Neural progenitor cell (in vitro differentiated cells): Measurements from ENCODE around the gene MYADM. TPM values are rescaled to one million over a fixed set of nuclear protein-coding genes. Genes with fewer than 3 reads are reported as not detected.
"Not testable (repeated sequence)": the region's sequence is repeated elsewhere in the genome, so short reads cannot be mapped to it uniquely, and the experiment has no call there.

Experiments used
- DNase-seq: peaks from one replicate; pipeline ENCODE4 v3.0.0-alpha.2; 2016; ENCODE audit warnings: low spot score
- H2AFZ ChIP-seq: fragments of 200-600 bp; sonication (generic); replicated peaks from 2 replicates; pipeline ENCODE4 v1.6.1; 2016; ENCODE audit warnings: antibody characterized with exemption
- H3F3A ChIP-seq: fragments of 200-600 bp; sonication (generic); 2 replicates; pipeline ENCODE4 v1.6.1; 2016; ENCODE audit warnings: antibody characterized with exemption, low read depth
- H3K27ac ChIP-seq: fragments of 200-600 bp; sonication (generic); 2 replicates; pipeline ENCODE4 v1.5.1; 2016; ENCODE audit warnings: mild to moderate bottlenecking
- H3K27me3 ChIP-seq: fragments of 200-600 bp; sonication (generic); 2 replicates; pipeline ENCODE4 v1.6.1; 2016; ENCODE audit warnings: mild to moderate bottlenecking, moderate library complexity
- H3K36me3 ChIP-seq: fragments of 200-600 bp; sonication (generic); 2 replicates; pipeline ENCODE4 v1.5.1; 2016
- H3K4me1 ChIP-seq: fragments of 200-600 bp; sonication (generic); 2 replicates; pipeline ENCODE4 v1.6.1; 2016; ENCODE audit warnings: mixed run types
- H3K4me2 ChIP-seq: fragments of 200-600 bp; sonication (generic); 2 replicates; pipeline ENCODE4 v1.6.1; 2016
- H3K4me3 ChIP-seq: fragments of 200-600 bp; sonication (generic); 2 replicates; pipeline ENCODE4 v1.5.1; 2016
- H3K79me2 ChIP-seq: fragments of 200-600 bp; sonication (generic); 2 replicates; pipeline ENCODE4 v1.6.1; 2016; ENCODE audit warnings: low read depth
- H3K9ac ChIP-seq: fragments of 200-600 bp; sonication (generic); 2 replicates; pipeline ENCODE4 v1.6.1; 2016
- H3K9me3 ChIP-seq: fragments of 200-600 bp; sonication (generic); 2 replicates; pipeline ENCODE4 v1.5.1; 2016; ENCODE audit warnings: low read depth
- H4K20me1 ChIP-seq: fragments of 200-600 bp; sonication (generic); 2 replicates; pipeline ENCODE4 v1.6.1; 2016; ENCODE audit warnings: low read depth
- H3K27ac Mint-ChIP-seq: 3 replicates; pipeline ENCODE4 v1.8.0; 2021; ENCODE audit warnings: mixed read lengths
- H3K27me3 Mint-ChIP-seq: 2 replicates; pipeline ENCODE4 v1.8.0; 2022; ENCODE audit warnings: low read depth, mild to moderate bottlenecking, inconsistent platforms, moderate library complexity, mixed read lengths; ENCODE audit not compliant: insufficient read depth
- H3K36me3 Mint-ChIP-seq: 3 replicates; pipeline ENCODE4 v1.8.0; 2021; ENCODE audit warnings: mixed read lengths
- H3K4me1 Mint-ChIP-seq: 3 replicates; pipeline ENCODE4 v1.8.0; 2021; ENCODE audit warnings: mixed read lengths
- H3K4me3 Mint-ChIP-seq: 3 replicates; pipeline ENCODE4 v1.8.0; 2021; ENCODE audit warnings: mild to moderate bottlenecking, moderate library complexity, mixed read lengths
- H3K9me3 Mint-ChIP-seq: 3 replicates; pipeline ENCODE4 v1.8.0; 2020; ENCODE audit warnings: mixed read lengths
- EZH2 ChIP-seq: fragments of 200-600 bp; sonication (generic); IDR thresholded peaks from 2 replicates; pipeline ENCODE4 v1.6.1; 2017; ENCODE audit warnings: antibody characterized with exemption, mild to moderate bottlenecking, moderate library complexity
- EZH2phosphoT487 ChIP-seq: fragments of 200-600 bp; sonication (generic); IDR thresholded peaks from 2 replicates; pipeline ENCODE4 v1.6.1; 2017; ENCODE audit warnings: antibody characterized with exemption
- total RNA-seq: library from RNA; depleted of rRNA; stranded (reverse); fragments of >200 nt; gene quantifications from 2 replicates; pipeline ENCODE4 v1.2.3, GENCODE V29; 2015; ENCODE audit warnings: low replicate concordance
- TF ChIP-seq, protein P1 (sequence below): fragments of 200-600 bp; sonication (generic); IDR thresholded peaks from 2 replicates; pipeline ENCODE4 v1.5.1; 2017; ENCODE audit warnings: antibody characterized with exemption, mild to moderate bottlenecking

MYADM gene
- total RNA-seq, 1 donor from 2014 or later: 11.5 TPM

- H3K4me2 ChIP-seq: peak overlapping the region; percentile 94
- H3K9me3 ChIP-seq: no peaks in the 10 kb centered on the region
- H3K27me3 Mint-ChIP-seq: peaks cover 19% of the 10 kb centered on the region
- peak overlapping the region; percentile 52 for H3K9ac ChIP-seq
- no peak for TF ChIP-seq EZH2phosphoT487
- peak overlapping the region; percentile 72 for H3K4me3 ChIP-seq
- H3K27ac ChIP-seq: peak overlapping the region; percentile 73
- peaks cover 12% of the 10 kb centered on the region for H3K4me1 ChIP-seq
- H3K9me3 Mint-ChIP-seq: no peaks in the 10 kb centered on the region
- H3K4me1 Mint-ChIP-seq: peaks cover 39% of the 10 kb centered on the region
- H3K36me3 ChIP-seq: no peaks in the 10 kb centered on the region
- H3K36me3 Mint-ChIP-seq: peaks cover 5% of the 10 kb centered on the region
- H3K4me3 Mint-ChIP-seq: peak overlapping the region; percentile 97
- H4K20me1 ChIP-seq: peaks cover 30% of the 10 kb centered on the region
- H3K27ac Mint-ChIP-seq: peak overlapping the region; percentile 100
- H3K79me2 ChIP-seq: peaks cover 32% of the 10 kb centered on the region
- no peak overlapping the region for H2AFZ ChIP-seq
- peaks cover 32% of the 10 kb centered on the region for H3F3A ChIP-seq
- peak; percentile 73 for DNase-seq
- no peaks in the 10 kb centered on the region for H3K27me3 ChIP-seq
Measured at GRCh38 chr19:53868091-53868891, 608 bp downstream of the MYADM start.

DNA sequence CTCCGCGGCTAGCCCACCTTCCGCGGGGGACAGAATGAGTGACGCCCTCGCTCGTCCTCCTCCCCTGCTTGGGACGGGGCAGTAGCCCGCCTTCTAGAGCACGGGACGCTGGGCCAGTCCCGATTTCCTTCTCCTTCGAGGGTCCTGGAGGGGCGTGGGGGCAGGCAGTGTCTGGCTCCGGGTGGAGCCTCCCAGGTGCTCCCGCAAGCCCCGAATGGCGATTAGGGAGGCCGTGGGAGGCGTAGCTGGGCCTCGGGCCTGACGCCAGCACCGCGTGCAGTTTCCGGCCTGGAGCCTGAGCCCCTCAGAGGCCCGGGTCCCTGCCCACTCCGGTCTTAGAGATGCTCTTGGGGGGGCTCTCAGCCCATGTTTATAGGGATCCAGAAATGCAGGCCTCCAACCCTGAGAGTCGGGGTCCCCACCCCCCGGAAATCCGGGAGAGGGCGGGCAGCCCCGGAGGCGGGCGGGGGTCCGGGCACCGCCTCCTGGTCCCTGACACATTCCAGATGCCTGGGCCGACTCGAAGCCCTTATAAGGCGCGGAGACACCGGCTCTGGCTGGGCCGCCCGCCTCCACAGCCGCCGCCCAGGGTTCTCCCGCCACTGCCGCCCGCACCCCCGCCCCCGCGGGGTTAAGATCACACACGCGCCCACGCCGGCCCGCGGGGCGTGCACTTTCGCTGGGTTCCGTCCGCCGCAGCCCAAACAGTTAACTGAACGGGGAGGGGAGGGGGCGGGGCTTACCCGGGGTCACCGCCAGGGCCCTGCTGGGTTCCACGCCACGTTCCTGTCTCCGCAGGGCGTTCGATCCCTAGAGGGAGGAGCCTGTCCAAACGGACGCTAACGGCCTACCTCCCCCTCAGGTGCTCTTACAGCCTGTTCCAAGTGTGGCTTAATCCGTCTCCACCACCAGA, 1.5 kb downstream of the MYADM start:
- no peaks in the 10 kb centered on the region for H3K36me3 ChIP-seq
- peaks cover 12% of the 10 kb centered on the region for H3K4me1 ChIP-seq
- peak overlapping the region; percentile 94 for H3K4me2 ChIP-seq
- H3K27ac Mint-ChIP-seq: peak overlapping the region; percentile 97
- peaks cover 32% of the 10 kb centered on the region for H3K79me2 ChIP-seq
- H3K4me1 Mint-ChIP-seq: peaks cover 38% of the 10 kb centered on the region
- H3K27ac ChIP-seq: peak overlapping the region; percentile 73
- peaks cover 32% of the 10 kb centered on the region for H3F3A ChIP-seq
- H3K27me3 ChIP-seq: no peaks in the 10 kb centered on the region
- H3K9me3 ChIP-seq: no peaks in the 10 kb centered on the region
- peak overlapping the region; percentile 72 for H3K4me3 ChIP-seq
- H3K9ac ChIP-seq: peak overlapping the region; percentile 52
- DNase-seq: peak; percentile 92
- peaks cover 33% of the 10 kb centered on the region for H4K20me1 ChIP-seq
- peaks cover 19% of the 10 kb centered on the region for H3K27me3 Mint-ChIP-seq
- H3K9me3 Mint-ChIP-seq: no peaks in the 10 kb centered on the region
- TF ChIP-seq EZH2phosphoT487: no peak
- TF ChIP-seq, protein P1, sequence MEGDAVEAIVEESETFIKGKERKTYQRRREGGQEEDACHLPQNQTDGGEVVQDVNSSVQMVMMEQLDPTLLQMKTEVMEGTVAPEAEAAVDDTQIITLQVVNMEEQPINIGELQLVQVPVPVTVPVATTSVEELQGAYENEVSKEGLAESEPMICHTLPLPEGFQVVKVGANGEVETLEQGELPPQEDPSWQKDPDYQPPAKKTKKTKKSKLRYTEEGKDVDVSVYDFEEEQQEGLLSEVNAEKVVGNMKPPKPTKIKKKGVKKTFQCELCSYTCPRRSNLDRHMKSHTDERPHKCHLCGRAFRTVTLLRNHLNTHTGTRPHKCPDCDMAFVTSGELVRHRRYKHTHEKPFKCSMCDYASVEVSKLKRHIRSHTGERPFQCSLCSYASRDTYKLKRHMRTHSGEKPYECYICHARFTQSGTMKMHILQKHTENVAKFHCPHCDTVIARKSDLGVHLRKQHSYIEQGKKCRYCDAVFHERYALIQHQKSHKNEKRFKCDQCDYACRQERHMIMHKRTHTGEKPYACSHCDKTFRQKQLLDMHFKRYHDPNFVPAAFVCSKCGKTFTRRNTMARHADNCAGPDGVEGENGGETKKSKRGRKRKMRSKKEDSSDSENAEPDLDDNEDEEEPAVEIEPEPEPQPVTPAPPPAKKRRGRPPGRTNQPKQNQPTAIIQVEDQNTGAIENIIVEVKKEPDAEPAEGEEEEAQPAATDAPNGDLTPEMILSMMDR: peak; percentile 34
- H3K36me3 Mint-ChIP-seq: peaks cover 12% of the 10 kb centered on the region
- peak overlapping the region; percentile 97 for H3K4me3 Mint-ChIP-seq
- no peak overlapping the region for H2AFZ ChIP-seq

DNA sequence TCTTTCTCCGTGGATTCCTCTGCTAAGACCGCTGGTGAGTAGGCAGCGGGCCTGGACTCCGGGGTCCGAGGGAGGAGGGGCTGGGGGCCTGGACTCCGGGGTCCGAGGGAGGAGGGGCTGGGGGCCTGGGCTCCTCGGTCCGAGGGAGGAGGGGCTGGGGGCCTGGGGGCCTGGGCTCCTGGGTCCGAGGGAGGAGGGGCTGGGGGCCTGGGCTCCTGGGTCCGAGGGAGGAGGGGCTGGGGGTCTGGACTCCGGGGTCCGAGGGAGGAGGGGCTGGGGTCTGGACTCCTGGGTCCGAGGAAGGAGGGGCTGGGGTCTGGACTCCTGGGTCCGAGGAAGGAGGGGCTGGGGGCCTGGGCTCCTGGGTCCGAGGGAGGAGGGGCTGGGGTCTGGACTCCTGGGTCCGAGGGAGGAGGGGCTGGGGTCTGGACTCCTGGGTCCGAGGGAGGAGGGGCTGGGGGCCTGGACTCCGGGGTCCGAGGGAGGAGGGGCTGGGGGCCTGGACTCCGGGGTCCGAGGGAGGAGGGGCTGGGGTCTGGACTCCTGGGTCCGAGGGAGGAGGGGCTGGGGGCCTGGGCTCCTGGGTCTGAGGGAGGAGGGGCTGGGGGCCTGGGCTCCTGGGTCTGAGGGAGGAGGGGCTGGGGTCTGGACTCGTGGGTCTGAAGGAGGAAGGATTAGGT, 2.3 kb downstream of the MYADM start:
- H2AFZ ChIP-seq: not testable (repeated sequence)
- H3K4me2 ChIP-seq: peak overlapping the region; percentile 94

DNA sequence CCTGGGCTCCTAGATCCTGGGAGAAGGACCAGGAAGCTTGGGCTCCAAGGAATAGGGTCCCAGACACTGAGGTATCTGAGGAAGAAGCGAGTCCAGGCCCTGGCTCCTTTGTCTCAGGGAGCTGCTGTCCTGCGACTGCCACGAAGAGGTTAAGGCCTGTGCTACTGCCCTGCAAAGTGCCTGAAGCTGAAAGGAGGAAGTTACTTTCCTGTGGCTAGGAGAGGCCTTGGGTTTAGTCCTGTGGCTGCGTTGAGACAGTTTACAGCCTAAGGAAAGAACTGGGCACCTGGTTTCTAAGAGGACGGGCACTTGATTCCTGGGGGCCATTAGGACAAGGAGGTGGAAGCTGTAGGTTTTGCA, 2.8 kb downstream of the MYADM start:
- Histone ChIP-seq H3K4me1 (peaks cover 8% of the 10 kb centered on the region), H3K27ac (peak overlapping the region; percentile 82), H3K79me2 (peaks cover 32% of the 10 kb centered on the region), H3F3A (peaks cover 31% of the 10 kb centered on the region), H3K4me3 (peak overlapping the region; percentile 72), H3K27me3 (no peaks in the 10 kb centered on the region), H2AFZ (no peak overlapping the region), H3K9me3 (no peaks in the 10 kb centered on the region), H4K20me1 (peaks cover 33% of the 10 kb centered on the region), H3K36me3 (no peaks in the 10 kb centered on the region), H3K4me2 (peak overlapping the region; percentile 94), H3K9ac (no peak overlapping the region)
- H3K27me3 Mint-ChIP-seq: peaks cover 19% of the 10 kb centered on the region
- peak overlapping the region; percentile 79 for H3K4me3 Mint-ChIP-seq
- H3K36me3 Mint-ChIP-seq: peaks cover 19% of the 10 kb centered on the region
- no peaks in the 10 kb centered on the region for H3K9me3 Mint-ChIP-seq
- TF ChIP-seq EZH2: no peak
- TF ChIP-seq EZH2phosphoT487: no peak
- TF ChIP-seq, protein P1: no peak
- H3K4me1 Mint-ChIP-seq: peaks cover 29% of the 10 kb centered on the region
- DNase-seq: peak; percentile 63
- peak overlapping the region; percentile 87 for H3K27ac Mint-ChIP-seq

More for the DNA sequence above, 2.3 kb downstream of the MYADM start:
- Mint-ChIP-seq H3K36me3 (peaks cover 19% of the 10 kb centered on the region), H3K27ac (peak overlapping the region; percentile 97), H3K4me3 (peak overlapping the region; percentile 97), H3K4me1 (peaks cover 33% of the 10 kb centered on the region), H3K27me3 (peaks cover 19% of the 10 kb centered on the region)
- Histone ChIP-seq H4K20me1 (peaks cover 33% of the 10 kb centered on the region), H3K4me3 (peak overlapping the region; percentile 72), H3K4me1 (peaks cover 12% of the 10 kb centered on the region), H3F3A (peaks cover 32% of the 10 kb centered on the region), H3K79me2 (peaks cover 32% of the 10 kb centered on the region), H3K27ac (peak overlapping the region; percentile 82)
- H3K9ac ChIP-seq, H3K36me3 ChIP-seq, H3K27me3 ChIP-seq, H3K9me3 Mint-ChIP-seq, H3K9me3 ChIP-seq, DNase-seq: not testable (repeated sequence)
